ENCODE data around the gene BTNL9.

BTNL9 gene

GRCh38 chr5:181036816-181037364 lies 3.2 kb upstream of the BTNL9 start:
- H3K4me1 ChIP-seq (ENCODE audit: insufficient read depth, insufficient read length) = peaks cover 9% of the 10 kb centered on the region
- no peaks in the 10 kb centered on the region for H3K27me3 ChIP-seq (ENCODE audit: insufficient read depth, insufficient read length)
- DNase-seq (ENCODE audit: low read depth, low spot score) = no peak
- 0 out of 2 replicates have a peak, but pooled peaks cover 6% of the 10 kb centered on the region for H3K9me3 ChIP-seq (ENCODE audit: insufficient read depth, low read length)
- no peak for TF ChIP-seq YY1 (IDR thresholded peaks at IDR 0.05; ENCODE audit: insufficient read depth, insufficient read length)
- TF ChIP-seq ZNF274 (IDR thresholded peaks at IDR 0.05; ENCODE audit: low read depth, low read length) = no peak
- no peak for TF ChIP-seq SUZ12 (IDR thresholded peaks at IDR 0.05; ENCODE audit: extremely low read depth, insufficient read depth, insufficient read length)
- H3K36me3 ChIP-seq (ENCODE audit: insufficient read depth, insufficient read length, low read length) = no peaks in the 10 kb centered on the region
- H3K9ac ChIP-seq (ENCODE audit: insufficient read length, low read depth) = no peak overlapping the region
- no peak overlapping the region for H3K4me3 ChIP-seq (ENCODE audit: insufficient read length, low read depth)

GRCh38 chr5:181037365-181037861 lies 2.7 kb upstream of the BTNL9 start:
- Histone ChIP-seq H3K9me3 (ENCODE audit: insufficient read depth, low read length) (0 out of 2 replicates have a peak, but pooled peaks cover 6% of the 10 kb centered on the region), H3K9ac (ENCODE audit: insufficient read length, low read depth) (no peak overlapping the region), H3K36me3 (ENCODE audit: insufficient read depth, insufficient read length, low read length) (no peaks in the 10 kb centered on the region), H3K27me3 (ENCODE audit: insufficient read depth, insufficient read length) (no peaks in the 10 kb centered on the region), H3K4me1 (ENCODE audit: insufficient read depth, insufficient read length) (peaks cover 9% of the 10 kb centered on the region), H3K4me3 (ENCODE audit: insufficient read length, low read depth) (no peak overlapping the region)
- TF ChIP-seq ZNF274 (IDR thresholded peaks at IDR 0.05; ENCODE audit: low read depth, low read length) (no peak), SUZ12 (IDR thresholded peaks at IDR 0.05; ENCODE audit: extremely low read depth, insufficient read depth, insufficient read length) (no peak), YY1 (IDR thresholded peaks at IDR 0.05; ENCODE audit: insufficient read depth, insufficient read length) (no peak)
- DNase-seq (ENCODE audit: low read depth, low spot score) = no peak

DNA sequence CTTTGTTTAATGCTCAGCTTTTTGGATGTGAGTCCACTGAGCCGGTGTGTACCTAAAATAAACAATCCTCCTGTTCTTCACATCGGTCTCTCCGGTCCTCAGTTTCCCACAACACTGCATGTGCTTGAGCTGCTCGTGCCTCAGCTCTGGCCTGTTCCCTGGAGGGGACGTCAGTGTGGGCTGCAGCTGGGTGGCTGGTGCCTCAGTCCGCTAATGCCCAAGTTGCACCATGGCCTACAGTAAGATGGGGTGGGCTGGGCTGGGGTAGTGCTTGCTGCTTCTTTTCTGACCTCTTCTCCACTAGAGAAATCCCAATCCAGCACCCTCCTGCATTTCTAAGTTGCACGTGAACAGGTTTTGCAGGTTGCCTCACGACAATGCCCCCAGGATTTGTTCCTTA lies 595 bp upstream of the BTNL9 start:
- Histone ChIP-seq H3K36me3 (ENCODE audit: insufficient read depth, insufficient read length, low read length) (no peaks in the 10 kb centered on the region), H3K9ac (ENCODE audit: insufficient read length, low read depth) (no peak overlapping the region), H3K9me3 (ENCODE audit: insufficient read depth, low read length) (no peaks in the 10 kb centered on the region), H3K27me3 (ENCODE audit: insufficient read depth, insufficient read length) (no peaks in the 10 kb centered on the region), H3K4me3 (ENCODE audit: insufficient read length, low read depth) (no peak overlapping the region), H3K4me1 (ENCODE audit: insufficient read depth, insufficient read length) (peaks cover 9% of the 10 kb centered on the region)
- DNase-seq (ENCODE audit: low read depth, low spot score) = no peak
- TF ChIP-seq SUZ12 (IDR thresholded peaks at IDR 0.05; ENCODE audit: extremely low read depth, insufficient read depth, insufficient read length) (no peak), YY1 (IDR thresholded peaks at IDR 0.05; ENCODE audit: insufficient read depth, insufficient read length) (no peak), ZNF274 (IDR thresholded peaks at IDR 0.05; ENCODE audit: low read depth, low read length) (no peak)

DNA sequence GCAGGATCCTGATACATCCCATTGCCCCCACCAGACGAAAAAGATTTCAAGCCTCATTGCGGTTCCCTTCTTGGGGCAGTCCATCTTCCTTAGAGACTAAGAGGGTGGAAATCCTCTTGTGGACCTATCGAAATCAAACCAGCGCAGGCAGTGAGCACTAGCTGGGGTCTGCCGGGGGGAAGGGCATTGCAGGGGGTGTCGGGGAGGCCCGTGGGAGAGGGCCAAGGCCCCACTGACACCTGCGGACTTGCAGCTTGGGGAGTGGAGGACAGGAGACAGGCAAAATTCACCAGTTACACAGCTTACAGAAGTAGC lies 522 bp downstream of the BTNL9 start:
- H3K36me3 ChIP-seq (ENCODE audit: insufficient read depth, insufficient read length, low read length) = no peaks in the 10 kb centered on the region
- H3K9ac ChIP-seq (ENCODE audit: insufficient read length, low read depth) = no peak overlapping the region
- peaks cover 9% of the 10 kb centered on the region for H3K4me1 ChIP-seq (ENCODE audit: insufficient read depth, insufficient read length)
- DNase-seq (ENCODE audit: low read depth, low spot score) = no peak
- no peak overlapping the region for H3K4me3 ChIP-seq (ENCODE audit: insufficient read length, low read depth)
- TF ChIP-seq SUZ12 (IDR thresholded peaks at IDR 0.05; ENCODE audit: extremely low read depth, insufficient read depth, insufficient read length) (no peak), YY1 (IDR thresholded peaks at IDR 0.05; ENCODE audit: insufficient read depth, insufficient read length) (no peak), ZNF274 (IDR thresholded peaks at IDR 0.05; ENCODE audit: low read depth, low read length) (no peak)
- peaks cover 4% of the 10 kb centered on the region for H3K27me3 ChIP-seq (ENCODE audit: insufficient read depth, insufficient read length)
- H3K9me3 ChIP-seq (ENCODE audit: insufficient read depth, low read length) = no peaks in the 10 kb centered on the region

GRCh38 chr5:181041043-181041442 lies 977 bp downstream of the BTNL9 start:
- no peak for DNase-seq (ENCODE audit: low read depth, low spot score)
- Histone ChIP-seq H3K27me3 (ENCODE audit: insufficient read depth, insufficient read length) (peaks cover 6% of the 10 kb centered on the region), H3K4me3 (ENCODE audit: insufficient read length, low read depth) (no peak overlapping the region), H3K9me3 (ENCODE audit: insufficient read depth, low read length) (no peaks in the 10 kb centered on the region), H3K9ac (ENCODE audit: insufficient read length, low read depth) (no peak overlapping the region), H3K36me3 (ENCODE audit: insufficient read depth, insufficient read length, low read length) (no peaks in the 10 kb centered on the region), H3K4me1 (ENCODE audit: insufficient read depth, insufficient read length) (peaks cover 9% of the 10 kb centered on the region)
- TF ChIP-seq SUZ12 (IDR thresholded peaks at IDR 0.05; ENCODE audit: extremely low read depth, insufficient read depth, insufficient read length) (no peak), ZNF274 (IDR thresholded peaks at IDR 0.05; ENCODE audit: low read depth, low read length) (no peak), YY1 (IDR thresholded peaks at IDR 0.05; ENCODE audit: insufficient read depth, insufficient read length) (no peak)

DNA sequence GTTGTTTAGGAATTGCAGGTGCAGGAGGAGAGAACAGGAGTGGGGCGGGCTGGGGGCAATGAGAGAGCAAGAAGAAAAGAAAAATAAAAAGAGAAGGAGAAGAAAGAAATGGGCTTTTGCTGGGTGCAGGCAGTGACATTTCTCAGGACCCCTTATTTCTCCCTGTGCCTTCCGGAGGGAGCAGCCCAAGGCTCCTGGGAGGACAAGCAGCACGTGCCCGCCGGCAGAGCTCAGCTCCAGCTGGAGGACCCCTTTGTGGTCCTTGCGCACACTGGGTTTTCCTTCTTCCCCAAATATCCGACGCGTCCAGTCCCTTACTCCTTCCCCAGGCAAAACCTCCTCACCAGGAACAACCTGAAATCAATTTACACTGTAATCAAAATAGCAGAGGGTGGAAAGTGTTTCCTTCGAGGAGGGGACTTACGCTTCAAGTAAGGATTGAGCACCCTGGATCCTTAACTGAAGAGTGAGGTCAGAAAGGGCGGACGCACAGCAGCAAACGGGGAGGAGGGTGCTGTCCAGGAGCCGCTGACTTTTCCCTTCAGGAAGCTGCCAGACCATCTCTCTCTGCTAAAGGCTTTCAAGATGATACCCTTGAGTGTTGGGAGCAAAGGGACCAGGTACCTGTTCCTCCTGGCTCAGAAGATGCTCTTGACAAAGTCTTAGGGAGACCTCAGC lies 2.1 kb downstream of the BTNL9 start:
- Histone ChIP-seq H3K27me3 (ENCODE audit: insufficient read depth, insufficient read length) (peaks cover 17% of the 10 kb centered on the region), H3K36me3 (ENCODE audit: insufficient read depth, insufficient read length, low read length) (no peaks in the 10 kb centered on the region), H3K4me3 (ENCODE audit: insufficient read length, low read depth) (no peak overlapping the region), H3K9ac (ENCODE audit: insufficient read length, low read depth) (no peak overlapping the region), H3K9me3 (ENCODE audit: insufficient read depth, low read length) (no peaks in the 10 kb centered on the region), H3K4me1 (ENCODE audit: insufficient read depth, insufficient read length) (no peaks in the 10 kb centered on the region)
- TF ChIP-seq ZNF274 (IDR thresholded peaks at IDR 0.05; ENCODE audit: low read depth, low read length) = no peak
- TF ChIP-seq SUZ12 (IDR thresholded peaks at IDR 0.05; ENCODE audit: extremely low read depth, insufficient read depth, insufficient read length) = no peak
- TF ChIP-seq YY1 (IDR thresholded peaks at IDR 0.05; ENCODE audit: insufficient read depth, insufficient read length) = no peak
- DNase-seq (ENCODE audit: low read depth, low spot score) = no peak

- Histone ChIP-seq H3K36me3 (ENCODE audit: insufficient read depth, insufficient read length, low read length) (no peaks in the 10 kb centered on the region), H3K4me3 (ENCODE audit: insufficient read length, low read depth) (no peak overlapping the region), H3K9ac (ENCODE audit: insufficient read length, low read depth) (no peak overlapping the region), H3K4me1 (ENCODE audit: insufficient read depth, insufficient read length) (no peaks in the 10 kb centered on the region), H3K27me3 (ENCODE audit: insufficient read depth, insufficient read length) (peaks cover 23% of the 10 kb centered on the region), H3K9me3 (ENCODE audit: insufficient read depth, low read length) (no peaks in the 10 kb centered on the region)
- TF ChIP-seq YY1 (IDR thresholded peaks at IDR 0.05; ENCODE audit: insufficient read depth, insufficient read length) (no peak), ZNF274 (IDR thresholded peaks at IDR 0.05; ENCODE audit: low read depth, low read length) (no peak), SUZ12 (IDR thresholded peaks at IDR 0.05; ENCODE audit: extremely low read depth, insufficient read depth, insufficient read length) (no peak)
- no peak for DNase-seq (ENCODE audit: low read depth, low spot score)
Measured at GRCh38 chr5:181042722-181043121, 2.7 kb downstream of the BTNL9 start.

Data from NT2/D1 (cell line).